Fibroblast of skin of scalp (primary cell): Measurements from ENCODE around the gene FOXO3.

Source experiments
- DNase-seq: peaks from one replicate; pipeline ENCODE4 v3.0.0-alpha.2; 2013

FOXO3 gene

GRCh38 chr6:108716801-108717791 lies 156.4 kb downstream of the FOXO3 start:
- no peak for DNase-seq

GRCh38 chr6:108719477-108719876 lies 158.8 kb downstream of the FOXO3 start:
- DNase-seq: no peak

GRCh38 chr6:108720827-108721226 lies 160.1 kb downstream of the FOXO3 start:
- DNase-seq: no peak

- DNase-seq: no peak
These were observed 160.6 kb downstream of the FOXO3 start for GRCh38 chr6:108721286-108721685.

- DNase-seq: no peak
These were observed 162.9 kb downstream of the FOXO3 start for GRCh38 chr6:108723594-108723993.

GRCh38 chr6:108726726-108727339 lies 166.1 kb downstream of the FOXO3 start:
- no peak for DNase-seq

- no peak for DNase-seq
These were observed 167.4 kb downstream of the FOXO3 start for GRCh38 chr6:108727966-108728730.

GRCh38 chr6:108728826-108729225 lies 168.1 kb downstream of the FOXO3 start:
- peak; percentile 12 for DNase-seq

- DNase-seq: peak; percentile 15
These were observed 170.2 kb downstream of the FOXO3 start for GRCh38 chr6:108730635-108731515.

- DNase-seq: no peak
These were observed 171.6 kb downstream of the FOXO3 start for GRCh38 chr6:108732091-108732870.

GRCh38 chr6:108733051-108733450 lies 172.3 kb downstream of the FOXO3 start:
- no peak for DNase-seq

GRCh38 chr6:108733706-108734265 lies 173.1 kb downstream of the FOXO3 start:
- DNase-seq: no peak
